ENCODE results near the gene NTS.

Gene NTS, protein sequence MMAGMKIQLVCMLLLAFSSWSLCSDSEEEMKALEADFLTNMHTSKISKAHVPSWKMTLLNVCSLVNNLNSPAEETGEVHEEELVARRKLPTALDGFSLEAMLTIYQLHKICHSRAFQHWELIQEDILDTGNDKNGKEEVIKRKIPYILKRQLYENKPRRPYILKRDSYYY

DNA sequence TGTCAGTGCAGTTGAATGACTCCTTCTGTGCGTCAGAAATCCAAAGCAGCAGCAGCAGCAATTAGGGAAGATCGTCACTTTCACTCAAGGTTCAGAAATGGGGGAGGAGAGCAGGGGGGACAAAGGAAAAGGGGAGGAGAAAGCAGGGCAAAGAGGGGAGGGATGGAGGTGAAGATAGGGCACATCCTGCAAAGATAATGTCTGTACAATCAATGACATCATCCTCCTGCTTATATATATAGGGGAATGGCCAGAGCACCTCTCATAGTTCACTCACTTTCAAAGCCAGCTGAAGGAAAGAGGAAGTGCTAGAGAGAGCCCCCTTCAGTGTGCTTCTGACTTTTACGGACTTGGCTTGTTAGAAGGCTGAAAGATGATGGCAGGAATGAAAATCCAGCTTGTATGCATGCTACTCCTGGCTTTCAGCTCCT, at the start of gene NTS:
Gene NTS, plus strand, starts transcription at position 265 of the 431 bp plus-strand sequence. Its CDS starts 109 bp downstream, at position 374.
- H3K4me3 ChIP-seq (replicated peaks; ENCODE audit: low read depth, low read length): no peak within 1 kb of the TSS
- DNase-seq (ENCODE audit: extremely low read depth, low read depth): no peak

DNA sequence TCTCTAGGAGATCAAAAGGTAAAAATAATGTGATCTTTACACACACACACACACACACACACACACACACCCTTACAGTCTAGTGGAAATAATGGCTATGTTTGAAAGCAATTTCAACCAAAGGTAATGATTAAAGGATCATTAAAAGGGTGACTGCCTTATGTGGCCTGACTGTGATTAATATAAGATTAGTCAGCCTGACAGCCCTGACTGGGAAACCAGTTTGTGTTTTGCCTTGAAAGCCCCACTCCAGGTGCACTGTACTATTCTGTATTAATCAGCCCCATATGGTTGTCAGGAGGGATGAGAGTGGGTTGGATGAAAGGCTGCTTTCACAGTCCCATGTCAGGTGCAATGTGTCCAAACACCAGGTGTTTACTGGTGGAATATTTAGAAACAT, 48.3 kb upstream of the NTS start:
- DNase-seq (ENCODE audit: extremely low read depth, low read depth): no peak
- no peak overlapping the region for H3K4me3 ChIP-seq (replicated peaks; ENCODE audit: low read depth, low read length)
- TF ChIP-seq, protein P1, sequence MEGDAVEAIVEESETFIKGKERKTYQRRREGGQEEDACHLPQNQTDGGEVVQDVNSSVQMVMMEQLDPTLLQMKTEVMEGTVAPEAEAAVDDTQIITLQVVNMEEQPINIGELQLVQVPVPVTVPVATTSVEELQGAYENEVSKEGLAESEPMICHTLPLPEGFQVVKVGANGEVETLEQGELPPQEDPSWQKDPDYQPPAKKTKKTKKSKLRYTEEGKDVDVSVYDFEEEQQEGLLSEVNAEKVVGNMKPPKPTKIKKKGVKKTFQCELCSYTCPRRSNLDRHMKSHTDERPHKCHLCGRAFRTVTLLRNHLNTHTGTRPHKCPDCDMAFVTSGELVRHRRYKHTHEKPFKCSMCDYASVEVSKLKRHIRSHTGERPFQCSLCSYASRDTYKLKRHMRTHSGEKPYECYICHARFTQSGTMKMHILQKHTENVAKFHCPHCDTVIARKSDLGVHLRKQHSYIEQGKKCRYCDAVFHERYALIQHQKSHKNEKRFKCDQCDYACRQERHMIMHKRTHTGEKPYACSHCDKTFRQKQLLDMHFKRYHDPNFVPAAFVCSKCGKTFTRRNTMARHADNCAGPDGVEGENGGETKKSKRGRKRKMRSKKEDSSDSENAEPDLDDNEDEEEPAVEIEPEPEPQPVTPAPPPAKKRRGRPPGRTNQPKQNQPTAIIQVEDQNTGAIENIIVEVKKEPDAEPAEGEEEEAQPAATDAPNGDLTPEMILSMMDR (IDR thresholded peaks at IDR 0.05; ENCODE audit: low read depth, low read length, missing control alignments): no peak

More for the DNA sequence above, at the start of gene NTS:
- TF ChIP-seq, protein P1 (IDR thresholded peaks at IDR 0.05; ENCODE audit: low read depth, low read length, missing control alignments): no peak

- TF ChIP-seq, protein P1 (IDR thresholded peaks at IDR 0.05; ENCODE audit: low read depth, low read length, missing control alignments): no peak
- DNase-seq (ENCODE audit: extremely low read depth, low read depth): no peak
- no peak overlapping the region for H3K4me3 ChIP-seq (replicated peaks; ENCODE audit: low read depth, low read length)
Measured at GRCh38 chr12:85828576-85828975, 45.5 kb upstream of the NTS start.

DNA sequence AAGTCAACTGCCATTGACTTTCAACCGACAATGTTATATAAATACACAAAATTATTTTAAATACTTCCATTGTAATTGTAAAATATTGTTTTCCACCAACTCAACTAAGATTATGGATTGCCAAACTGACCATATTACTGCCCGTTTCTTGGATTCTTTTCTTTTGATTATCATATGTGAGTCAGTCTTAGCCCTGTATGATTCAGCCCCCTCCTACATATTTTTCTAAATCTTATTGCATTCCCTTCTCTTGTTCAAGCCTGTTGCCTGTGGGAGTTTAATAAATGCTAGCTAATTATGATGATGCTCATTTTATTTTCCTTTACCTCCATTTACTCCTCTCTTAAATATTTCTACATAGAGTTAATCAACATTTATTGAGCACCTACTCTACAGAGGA, 44.7 kb upstream of the NTS start:
- no peak for DNase-seq (ENCODE audit: extremely low read depth, low read depth)
- TF ChIP-seq, protein P1 (IDR thresholded peaks at IDR 0.05; ENCODE audit: low read depth, low read length, missing control alignments): no peak
- no peak overlapping the region for H3K4me3 ChIP-seq (replicated peaks; ENCODE audit: low read depth, low read length)

GRCh38 chr12:85831327-85831990, 42.6 kb upstream of the NTS start:
- H3K4me3 ChIP-seq (replicated peaks; ENCODE audit: low read depth, low read length): no peak overlapping the region
- TF ChIP-seq, protein P1 (IDR thresholded peaks at IDR 0.05; ENCODE audit: low read depth, low read length, missing control alignments): no peak
- no peak for DNase-seq (ENCODE audit: extremely low read depth, low read depth)

DNA sequence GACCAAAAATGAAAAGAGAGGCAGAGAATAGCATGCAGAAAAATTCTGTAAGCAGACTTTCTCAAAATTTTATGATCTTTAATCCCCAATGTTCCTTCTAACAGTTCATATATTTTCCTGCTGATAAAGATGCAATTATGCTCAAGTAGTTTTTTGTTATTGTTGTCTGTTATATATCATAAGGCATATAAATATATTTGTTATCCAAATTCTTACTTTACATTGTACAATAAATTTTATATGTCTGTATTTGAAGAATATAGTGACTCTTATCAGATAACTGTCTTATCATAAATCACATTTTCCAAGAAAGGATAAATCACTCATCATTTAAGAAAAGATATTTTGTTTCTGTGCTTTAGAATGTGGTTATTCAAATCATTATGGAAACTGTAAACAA, 40.5 kb upstream of the NTS start:
- DNase-seq (ENCODE audit: extremely low read depth, low read depth): no peak
- TF ChIP-seq, protein P1 (IDR thresholded peaks at IDR 0.05; ENCODE audit: low read depth, low read length, missing control alignments): no peak
- no peak overlapping the region for H3K4me3 ChIP-seq (replicated peaks; ENCODE audit: low read depth, low read length)

All from HFF-Myc (cell line).